AG09309 (cell line): ENCODE data around the gene DGKA.
A peak's percentile ranks its signal among the peaks of the same experiment; 100 is the strongest.
"Not testable (repeated sequence)": the region's sequence is repeated elsewhere in the genome, so short reads cannot be mapped to it uniquely, and the experiment has no call there.

ENCODE experiments used
- DNase-seq: peaks from one replicate; pipeline ENCODE4 v3.0.0-alpha.2; 2010; ENCODE audit warnings: low read depth
- H3K4me3 ChIP-seq: 2 replicates; pipeline ENCODE4 v1.5.1; 2011; ENCODE audit warnings: mild to moderate bottlenecking, low read depth, low read length, moderate library complexity; ENCODE audit not compliant: control insufficient read depth
- CTCF ChIP-seq: IDR thresholded peaks from 2 replicates; pipeline ENCODE4 v1.5.1; 2011; ENCODE audit warnings: mild to moderate bottlenecking, low read depth, low read length, inconsistent platforms; ENCODE audit not compliant: insufficient read depth, control insufficient read depth; ENCODE audit errors: missing control alignments

DGKA gene

GRCh38 chr12:55974308-55974730 lies 43.4 kb downstream of the DGKA start:
- DNase-seq: no peak
- no peak for TF ChIP-seq CTCF
- peak overlapping the region; percentile 84 for H3K4me3 ChIP-seq

GRCh38 chr12:55978393-55978792 lies 47.4 kb downstream of the DGKA start:
- no peak for DNase-seq
- H3K4me3 ChIP-seq: no peak overlapping the region
- TF ChIP-seq CTCF: no peak

GRCh38 chr12:55979069-55979468 lies 48.1 kb downstream of the DGKA start:
- no peak overlapping the region for H3K4me3 ChIP-seq
- no peak for DNase-seq
- no peak for TF ChIP-seq CTCF

- H3K4me3 ChIP-seq, DNase-seq: not testable (repeated sequence)
Observed at GRCh38 chr12:55981882-55982281, 50.9 kb downstream of the DGKA start.

GRCh38 chr12:55982319-55982936 lies 51.5 kb downstream of the DGKA start:
- no peak for TF ChIP-seq CTCF
- no peak for DNase-seq
- no peak overlapping the region for H3K4me3 ChIP-seq

- no peak for TF ChIP-seq CTCF
- no peak for DNase-seq
- no peak overlapping the region for H3K4me3 ChIP-seq
Observed at GRCh38 chr12:55983232-55983842, 52.4 kb downstream of the DGKA start.

GRCh38 chr12:55984861-55985260 lies 53.9 kb downstream of the DGKA start:
- no peak for DNase-seq
- TF ChIP-seq CTCF: no peak
- no peak overlapping the region for H3K4me3 ChIP-seq
